ENCODE data around the gene SH3GL2.

The SH3GL2 gene

DNA sequence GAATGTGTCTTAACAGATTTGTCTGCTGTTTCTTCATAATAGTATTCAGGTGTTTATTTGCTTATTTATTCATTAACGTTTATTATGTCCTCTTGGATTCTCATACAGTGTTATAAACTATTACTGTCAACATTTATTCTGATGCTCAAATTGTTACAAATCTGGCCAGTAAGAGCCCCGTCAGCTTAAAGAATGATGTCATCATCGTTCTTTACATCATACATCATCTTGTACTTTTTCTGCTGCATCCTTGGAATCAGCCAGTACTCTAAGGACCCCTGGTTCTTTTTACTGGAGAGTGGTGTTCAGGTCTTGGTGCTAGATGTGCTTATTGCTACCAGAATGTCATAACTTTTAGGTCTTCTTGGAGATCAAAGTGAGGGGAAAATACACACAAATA, 86.6 kb downstream of the SH3GL2 start:
- no peak for ATAC-seq

DNA sequence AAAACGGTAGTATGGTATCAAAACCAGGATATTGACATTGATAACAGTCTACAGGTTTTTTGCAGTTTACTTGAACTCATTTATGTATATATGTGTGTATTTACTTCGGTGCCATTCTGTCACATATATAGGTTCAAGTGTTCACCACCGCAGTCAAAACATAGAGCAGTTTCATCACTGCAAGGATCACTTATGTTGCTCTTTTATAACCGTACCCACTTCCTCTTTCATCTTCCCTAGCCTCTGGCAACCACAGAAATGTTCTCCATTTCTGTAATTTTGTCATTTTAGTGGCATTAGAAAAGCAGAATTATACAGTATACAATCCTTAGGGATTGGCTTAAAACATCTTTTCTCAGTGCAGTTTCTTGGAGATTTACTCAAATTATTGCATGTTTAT, 90.3 kb downstream of the SH3GL2 start:
- no peak for ATAC-seq

DNA sequence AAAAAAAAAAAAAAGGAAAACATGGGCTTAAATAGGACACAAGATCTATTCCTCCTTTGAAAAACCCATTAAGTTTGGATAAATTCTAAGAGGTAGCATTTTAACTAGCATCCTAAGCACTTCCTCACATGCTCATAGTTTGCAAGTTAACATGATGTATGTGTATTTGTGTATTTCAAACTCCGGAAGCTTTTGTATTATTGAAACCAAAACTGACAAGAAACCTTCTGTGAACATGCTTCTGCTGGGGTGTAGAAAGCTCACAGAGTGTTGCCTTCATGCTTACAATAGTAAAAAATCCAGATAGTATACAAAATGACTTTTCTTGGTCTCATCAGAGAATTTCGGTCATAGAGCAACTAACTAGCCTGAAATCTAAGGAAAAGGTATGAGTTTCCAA, 103.8 kb downstream of the SH3GL2 start:
- no peak for ATAC-seq

DNA sequence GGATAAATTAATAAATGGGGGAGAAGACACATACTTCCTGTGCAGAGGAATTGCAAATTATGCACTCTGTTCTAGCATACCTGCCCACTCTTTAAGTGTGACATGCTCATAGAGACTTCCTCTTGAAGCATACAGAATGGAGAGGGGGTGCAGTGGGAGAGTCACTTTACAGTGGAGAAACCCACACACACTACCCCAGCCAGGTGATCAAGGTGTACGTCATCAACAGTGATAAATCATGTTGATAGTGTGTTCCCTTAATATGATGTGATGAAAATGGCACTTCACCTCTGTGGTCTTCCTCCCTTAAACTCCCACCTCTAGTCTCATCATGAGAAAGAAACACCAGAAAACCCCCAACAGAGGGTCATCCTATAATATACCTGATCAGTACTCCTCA, 110.0 kb downstream of the SH3GL2 start:
- no peak for ATAC-seq

DNA sequence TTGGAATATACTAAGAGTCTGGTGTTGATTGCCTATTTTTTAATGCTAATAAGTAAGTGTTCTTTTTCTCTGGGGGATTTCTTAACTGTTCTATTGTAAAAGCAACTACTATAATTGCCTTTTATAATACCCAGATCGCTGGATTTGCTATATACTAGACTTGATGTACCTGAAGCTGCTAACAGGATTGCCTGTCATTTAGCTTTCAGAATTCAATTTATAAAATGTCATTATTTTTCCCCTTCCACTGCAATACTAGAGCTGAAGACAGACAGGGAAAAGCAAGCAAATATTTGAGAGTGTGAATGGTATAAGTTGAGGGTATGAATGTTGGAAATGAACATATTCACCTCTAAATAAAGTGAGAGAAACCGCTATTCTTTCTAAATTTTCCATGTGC, 115.5 kb downstream of the SH3GL2 start:
- ATAC-seq = no peak

DNA sequence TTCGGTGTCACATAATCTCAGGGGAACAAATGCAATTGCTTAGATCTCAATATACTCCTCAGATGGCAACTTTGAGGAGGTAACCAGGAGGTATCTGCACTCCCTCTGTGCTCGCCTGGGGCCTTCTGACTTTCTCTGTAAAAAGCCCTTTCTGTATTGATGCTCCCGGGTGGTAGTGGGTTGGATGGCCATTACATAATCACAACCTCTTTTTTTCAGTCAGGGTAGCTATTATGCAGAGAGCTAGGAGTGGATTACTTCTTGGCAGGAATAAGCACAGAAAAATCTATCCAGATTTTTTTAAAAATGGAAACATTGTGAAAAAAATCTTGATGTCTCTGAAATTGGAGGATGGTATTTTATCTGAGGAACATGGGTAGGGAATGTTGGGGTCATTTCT, 116.6 kb downstream of the SH3GL2 start:
- ATAC-seq = no peak

DNA sequence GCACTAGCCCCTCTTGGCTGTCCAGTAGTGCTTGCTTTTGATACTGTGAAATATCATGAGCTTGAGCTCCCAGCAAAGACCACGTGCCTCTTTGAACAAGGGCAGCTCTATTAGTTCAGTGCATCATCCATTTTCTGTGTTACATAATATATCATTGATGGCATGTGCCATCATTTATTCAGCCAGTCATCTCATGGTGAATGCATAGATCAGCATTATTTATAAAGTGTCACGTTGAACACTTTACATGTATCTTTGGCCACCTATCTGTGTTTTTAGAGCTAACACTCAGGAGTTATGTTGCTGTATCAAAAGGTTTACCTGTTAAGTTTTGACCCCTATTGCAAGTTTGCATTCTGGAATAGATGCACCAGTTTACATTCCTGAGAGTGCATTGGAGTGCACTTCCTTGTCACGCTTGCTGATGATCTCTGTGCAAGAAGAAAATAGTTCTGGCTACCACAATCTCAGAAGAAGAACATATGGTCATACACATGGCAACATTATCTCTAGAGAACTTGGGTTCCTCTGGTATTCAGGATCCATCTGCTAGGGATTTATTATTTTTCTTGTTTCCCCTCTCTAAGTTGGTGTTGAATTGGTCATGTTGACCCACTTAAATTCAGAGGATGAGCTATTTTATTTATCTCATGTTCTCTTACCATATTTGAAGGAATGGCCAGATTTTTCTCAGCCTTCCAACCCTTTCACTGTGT, 120.9 kb downstream of the SH3GL2 start:
- ATAC-seq = no peak

DNA sequence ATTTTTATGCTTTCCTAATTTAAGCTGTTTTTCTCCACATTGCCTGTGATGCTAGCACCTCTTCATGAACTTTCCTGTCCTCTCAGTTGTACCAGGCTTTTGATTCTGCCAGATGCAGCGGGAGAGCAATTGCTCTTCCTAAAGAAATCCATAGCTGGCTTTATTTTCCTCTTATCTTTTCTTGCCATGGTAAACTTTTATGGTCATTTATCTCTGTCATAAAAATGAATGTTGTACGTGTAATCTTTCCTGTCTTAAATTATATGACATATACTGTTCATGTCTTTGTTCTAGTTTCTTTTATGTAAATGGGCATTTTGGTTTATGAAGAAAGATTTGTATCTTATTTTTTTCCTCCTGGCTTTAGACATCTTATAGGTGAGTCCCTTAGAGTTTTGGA, 127.5 kb downstream of the SH3GL2 start:
- ATAC-seq = no peak

DNA sequence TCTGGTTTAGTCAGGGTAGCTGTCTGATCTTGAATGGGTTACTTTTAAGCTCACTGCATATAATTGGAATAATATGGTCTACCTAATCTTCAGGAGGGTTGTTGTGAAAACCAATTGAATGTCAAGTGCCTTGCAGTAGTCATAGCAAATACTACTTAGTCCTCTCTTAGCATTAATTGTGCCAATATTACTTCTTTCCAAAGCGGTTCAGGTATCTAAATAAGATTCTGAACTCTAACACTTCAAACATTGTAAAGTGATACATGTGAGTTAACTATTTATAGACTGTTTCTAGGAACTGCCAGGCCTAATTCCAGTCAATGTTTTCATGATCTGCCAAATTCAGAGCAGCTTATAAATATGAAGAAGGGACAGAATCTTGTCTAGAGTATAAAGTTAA, 140.2 kb downstream of the SH3GL2 start:
- ATAC-seq = no peak

DNA sequence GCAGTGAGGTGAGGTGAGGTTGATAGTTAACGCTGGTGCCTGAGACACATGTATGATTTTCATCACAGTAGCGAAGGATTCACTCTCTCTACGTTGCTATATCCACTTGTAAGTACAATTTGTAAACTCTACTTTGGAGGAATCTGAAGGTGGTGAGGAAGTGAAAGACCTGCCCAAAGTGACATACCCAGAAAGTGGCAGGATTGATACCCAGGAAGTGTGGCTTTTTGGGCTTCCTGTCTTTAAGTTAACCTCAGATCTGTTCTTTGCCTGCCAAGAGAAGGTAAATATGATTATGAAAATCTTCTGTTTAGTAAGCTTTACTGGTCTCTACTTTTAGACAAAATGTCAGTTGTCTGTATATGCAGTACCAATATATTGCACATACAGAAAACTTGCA, 143.1 kb downstream of the SH3GL2 start:
- no peak for ATAC-seq

DNA sequence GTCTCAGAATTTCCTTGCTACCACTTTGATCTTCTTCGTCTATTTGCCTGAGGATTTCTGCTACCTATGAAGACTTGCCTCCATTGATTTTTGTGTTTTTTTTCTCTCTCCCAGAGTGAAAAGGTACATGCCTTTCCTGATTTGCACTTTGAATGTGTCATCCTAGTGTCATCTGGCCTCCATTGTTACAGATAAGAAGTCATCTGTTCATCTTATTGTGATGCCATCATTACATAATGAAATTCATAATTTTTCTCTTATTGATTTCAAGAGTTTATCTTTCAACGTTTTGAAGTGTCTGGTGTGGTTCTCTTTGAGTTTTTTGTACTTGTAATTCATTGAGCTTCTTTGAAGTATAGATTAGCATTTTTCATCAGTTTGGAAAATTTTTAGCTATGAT, 144.8 kb downstream of the SH3GL2 start:
- no peak for ATAC-seq

DNA sequence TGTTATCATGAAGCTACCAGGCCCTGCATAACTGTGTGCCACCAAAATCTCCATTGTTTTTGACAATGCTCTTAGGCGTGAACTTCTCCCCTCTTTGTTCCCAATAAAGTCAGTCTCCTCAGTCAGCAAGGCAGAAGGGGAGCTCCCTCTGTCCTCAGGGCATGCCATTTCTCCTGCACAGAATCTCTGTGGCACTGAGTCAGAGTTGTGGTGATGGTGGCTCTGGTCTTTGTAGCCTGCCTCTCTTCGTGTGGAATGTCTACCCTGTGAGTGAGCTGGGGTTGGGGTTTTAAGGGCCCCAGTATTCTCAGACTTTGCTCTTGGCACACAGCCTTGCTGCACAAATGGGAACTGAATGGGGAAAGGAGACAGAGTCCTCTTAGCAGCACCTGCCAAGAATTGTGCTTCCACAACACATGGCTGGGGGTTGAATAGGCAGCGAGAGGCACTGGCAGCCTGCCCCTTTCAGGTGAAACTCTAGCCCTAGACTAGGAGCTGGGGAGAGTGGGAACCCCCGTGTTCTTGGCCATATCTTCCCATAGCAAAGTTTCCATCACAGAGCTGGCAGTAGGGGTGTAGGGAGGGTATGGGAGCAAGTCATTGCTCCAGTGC, 146.6 kb downstream of the SH3GL2 start:
- no peak for ATAC-seq

DNA sequence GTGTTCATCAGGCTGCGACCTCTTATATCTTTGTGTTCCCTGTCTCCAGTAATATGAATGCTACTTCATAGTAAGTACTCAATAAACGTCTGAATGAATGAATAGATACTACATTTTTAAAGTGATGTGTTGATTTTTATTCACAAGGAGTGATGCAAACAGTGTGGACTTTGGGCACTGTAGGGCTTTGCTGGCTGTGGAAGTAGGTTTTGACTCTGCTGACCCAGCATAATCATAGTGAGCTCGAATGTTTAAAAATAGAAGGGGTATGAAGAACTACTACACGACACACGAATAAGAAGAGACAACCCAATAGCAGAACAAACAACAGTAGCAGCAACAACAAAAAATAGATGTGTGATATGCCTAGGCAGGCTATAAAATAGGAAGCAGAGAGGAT, 147.4 kb downstream of the SH3GL2 start:
- ATAC-seq = no peak

DNA sequence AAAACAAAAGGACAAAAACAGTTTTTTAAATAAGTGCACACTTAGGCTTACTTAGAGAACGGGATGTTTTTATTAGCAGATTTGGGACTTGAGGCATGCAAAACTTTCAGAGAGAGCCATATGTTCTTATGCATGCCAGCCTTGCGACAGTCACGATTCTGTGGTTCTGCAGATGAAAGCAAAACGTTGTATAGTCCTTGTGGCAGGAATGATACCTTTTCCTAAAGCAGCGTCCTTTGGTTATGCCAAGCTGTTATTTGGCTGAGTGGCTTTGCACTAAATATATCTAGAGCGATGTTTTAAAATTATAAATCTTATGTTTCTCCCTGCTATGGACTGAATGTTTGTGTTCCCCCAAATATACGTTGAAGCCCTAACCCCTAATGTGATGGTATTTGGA, 152.0 kb downstream of the SH3GL2 start:
- ATAC-seq = no peak

DNA sequence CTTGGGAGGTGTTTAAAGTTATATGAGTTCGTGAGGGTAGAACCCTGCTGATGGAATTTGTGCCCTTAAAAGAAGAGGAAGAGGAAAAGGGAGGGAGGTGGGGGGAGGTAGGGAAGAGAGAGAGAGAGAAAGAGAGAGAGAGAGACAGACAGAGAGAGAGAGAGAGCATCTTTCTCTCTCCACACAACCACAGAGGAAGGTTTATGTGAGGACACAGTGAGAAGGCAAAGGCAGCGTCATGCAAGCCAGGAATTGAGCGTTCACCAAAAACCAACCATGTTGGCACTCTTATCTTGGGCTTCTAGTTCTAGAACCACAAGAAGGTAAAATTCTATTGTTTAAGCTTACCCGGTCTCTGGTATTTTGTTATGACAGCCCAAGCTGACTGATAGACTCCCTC, 152.4 kb downstream of the SH3GL2 start:
- ATAC-seq = no peak

DNA sequence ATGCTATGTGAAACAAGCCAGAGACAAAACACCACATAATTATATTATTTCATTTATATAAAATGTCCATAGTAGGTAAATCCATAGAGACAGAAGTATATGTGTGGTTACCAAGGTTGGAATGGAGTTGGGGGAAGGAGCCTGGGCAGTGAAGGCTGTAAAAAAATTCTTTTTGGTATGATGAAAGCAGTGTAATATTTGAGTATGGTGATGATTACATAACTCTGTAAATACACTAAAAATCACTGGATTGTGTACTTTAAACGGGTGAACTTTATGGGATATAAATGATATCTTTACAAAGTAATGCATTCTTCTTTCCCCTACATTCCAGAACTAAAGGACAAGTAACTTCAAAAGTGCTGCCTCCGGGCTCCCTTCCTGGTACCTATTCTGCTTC, 155.8 kb downstream of the SH3GL2 start:
- ATAC-seq = no peak

DNA sequence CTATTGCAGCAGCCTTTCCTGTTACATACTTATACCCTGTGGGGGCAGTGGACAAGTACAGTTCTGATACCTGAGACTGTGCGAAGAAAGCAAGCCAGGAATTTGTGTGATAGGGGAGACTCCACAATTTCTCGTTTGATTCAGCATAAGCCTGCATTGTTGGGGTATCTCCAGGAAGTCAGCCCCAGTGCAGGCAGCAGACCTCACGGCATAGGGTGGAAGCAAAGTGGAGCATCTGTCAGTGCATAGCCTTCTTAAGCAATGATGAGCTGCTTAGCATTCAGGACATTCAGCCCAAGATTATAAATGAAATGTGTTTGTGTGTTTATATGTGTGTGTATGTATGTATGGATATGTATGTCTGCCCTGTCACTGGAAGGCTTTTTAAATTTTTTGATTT, 157.0 kb downstream of the SH3GL2 start:
- no peak for ATAC-seq

DNA sequence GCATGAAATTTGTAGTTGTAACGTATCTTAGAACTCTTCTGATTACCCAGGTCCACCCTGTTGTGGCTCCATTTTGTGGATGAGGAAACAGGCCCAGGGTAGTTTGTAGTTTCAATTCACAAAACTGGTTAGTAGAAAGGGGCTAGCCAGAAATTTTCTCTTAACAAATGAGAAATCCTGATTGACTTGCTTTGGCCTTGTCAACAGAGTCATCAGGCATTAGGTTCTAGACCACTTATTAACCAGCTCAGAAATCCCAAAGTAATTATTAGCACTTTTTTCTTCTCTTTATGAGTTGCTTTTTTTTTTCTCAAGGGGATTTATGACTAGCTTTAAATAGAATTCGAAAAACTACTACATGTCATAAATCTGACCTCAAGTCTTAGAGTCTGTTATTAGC, 160.2 kb downstream of the SH3GL2 start:
- ATAC-seq = no peak

DNA sequence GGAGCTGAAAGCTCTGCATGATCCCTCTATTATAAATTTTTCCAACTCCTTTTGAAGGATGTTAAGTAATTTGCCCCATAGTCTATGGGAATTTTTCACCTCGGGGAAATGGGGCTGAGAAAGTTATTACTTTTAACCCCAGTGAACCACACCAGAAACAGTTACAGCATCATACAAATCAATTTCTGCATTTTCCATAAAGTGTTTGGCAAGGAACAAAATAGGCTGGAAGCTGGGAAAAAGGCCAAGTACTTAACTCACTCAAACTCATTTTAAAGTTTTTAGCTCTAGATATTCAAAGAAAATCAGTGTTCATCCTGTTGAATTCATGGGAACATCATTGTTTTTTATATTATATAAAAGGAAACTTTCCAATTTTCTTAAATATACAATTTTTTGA, 160.9 kb downstream of the SH3GL2 start:
- no peak for ATAC-seq

DNA sequence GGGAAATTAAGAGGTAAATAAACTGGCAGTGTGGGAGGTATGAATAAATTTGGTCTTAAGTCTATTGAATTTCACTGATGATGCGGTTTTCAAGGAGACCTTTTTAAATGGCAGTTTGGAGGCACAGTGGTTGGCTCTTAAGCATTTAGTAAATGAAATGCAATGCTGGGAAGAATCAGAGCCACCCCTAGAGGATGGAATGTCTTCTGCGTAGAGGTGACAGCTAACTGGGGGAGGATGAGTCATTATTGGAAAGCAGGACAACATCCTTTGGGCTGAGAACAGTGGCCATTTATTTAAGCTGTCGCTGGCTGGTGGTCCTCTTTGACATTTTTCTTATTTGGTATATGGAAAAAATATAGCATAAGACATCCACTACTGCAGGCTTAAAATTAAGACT, 163.2 kb downstream of the SH3GL2 start:
- ATAC-seq = no peak

DNA sequence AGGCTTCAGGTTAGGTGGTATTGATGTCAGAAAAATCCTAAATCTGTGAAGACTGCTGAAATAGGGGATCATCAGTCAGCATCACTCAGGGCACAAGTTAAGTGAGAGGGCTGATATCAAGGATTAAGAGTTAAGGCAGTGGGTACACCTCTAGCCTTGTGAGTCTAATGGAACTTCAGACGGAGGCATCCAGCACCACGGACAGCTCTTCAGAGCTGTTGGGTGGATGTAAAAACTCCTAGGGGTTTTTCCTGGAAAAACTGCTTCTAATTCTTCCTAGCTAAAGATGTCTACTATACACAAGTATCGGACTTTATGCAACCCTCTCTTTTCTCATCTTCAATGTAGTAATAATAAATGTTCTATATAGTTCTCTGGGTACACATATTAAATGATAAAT, 165.9 kb downstream of the SH3GL2 start:
- ATAC-seq = no peak

DNA sequence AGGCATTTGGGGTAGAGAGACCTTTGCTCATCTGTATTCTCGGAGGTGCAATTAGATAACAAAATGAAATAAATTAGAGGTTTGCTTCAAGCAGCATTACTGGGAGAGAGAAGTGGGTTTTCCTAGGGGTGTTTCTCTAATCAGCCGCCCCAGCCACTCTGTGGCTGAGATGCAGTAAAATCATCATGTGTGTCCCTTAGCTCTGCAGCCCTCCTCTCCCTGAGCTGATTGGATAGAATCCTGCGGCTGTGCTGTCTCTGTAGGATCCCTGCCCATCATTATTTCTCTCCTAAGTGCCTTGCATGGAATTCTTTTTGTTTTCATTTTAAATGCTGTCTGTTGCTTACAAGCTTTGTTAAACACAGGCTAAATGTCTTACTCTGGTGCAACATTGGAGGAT, 171.4 kb downstream of the SH3GL2 start:
- no peak for ATAC-seq

DNA sequence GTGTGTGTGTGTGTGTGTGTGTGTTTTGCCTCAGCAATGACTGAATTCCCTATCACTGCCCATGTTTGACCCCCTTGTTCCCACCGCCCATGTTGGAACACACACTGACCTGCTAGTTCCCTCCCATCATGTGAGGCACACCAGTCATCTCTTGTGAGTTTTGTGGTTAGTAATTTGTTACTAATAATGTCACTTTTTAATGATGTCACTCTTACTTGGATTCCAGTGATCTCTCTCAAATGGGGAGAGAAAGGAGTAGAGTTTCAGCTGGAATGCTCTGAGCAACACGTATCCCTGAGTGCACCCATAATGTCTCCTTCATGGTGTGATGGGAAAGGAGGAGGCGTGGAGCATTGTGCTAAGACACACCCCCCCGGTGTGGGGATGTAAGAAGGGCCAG, 172.6 kb downstream of the SH3GL2 start:
- ATAC-seq = no peak

DNA sequence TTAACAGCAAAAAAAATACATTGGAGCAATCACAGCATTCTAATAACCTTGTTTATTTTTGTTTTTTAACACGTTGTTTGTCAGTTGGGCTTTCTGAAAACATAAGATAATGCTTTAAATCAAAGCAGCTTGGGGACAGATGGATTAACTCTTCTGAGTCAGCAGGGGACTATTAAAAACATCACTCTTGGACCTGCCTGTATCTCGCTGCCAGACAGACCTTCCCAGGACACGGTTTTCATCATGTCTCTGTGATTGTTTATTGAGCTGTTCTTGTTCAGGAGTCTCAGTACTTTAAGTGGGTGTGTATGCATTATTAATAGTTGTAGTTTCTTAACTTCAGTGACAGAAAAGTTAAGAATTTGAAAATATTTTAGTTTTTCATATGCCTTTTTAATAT, 173.2 kb downstream of the SH3GL2 start:
- no peak for ATAC-seq

DNA sequence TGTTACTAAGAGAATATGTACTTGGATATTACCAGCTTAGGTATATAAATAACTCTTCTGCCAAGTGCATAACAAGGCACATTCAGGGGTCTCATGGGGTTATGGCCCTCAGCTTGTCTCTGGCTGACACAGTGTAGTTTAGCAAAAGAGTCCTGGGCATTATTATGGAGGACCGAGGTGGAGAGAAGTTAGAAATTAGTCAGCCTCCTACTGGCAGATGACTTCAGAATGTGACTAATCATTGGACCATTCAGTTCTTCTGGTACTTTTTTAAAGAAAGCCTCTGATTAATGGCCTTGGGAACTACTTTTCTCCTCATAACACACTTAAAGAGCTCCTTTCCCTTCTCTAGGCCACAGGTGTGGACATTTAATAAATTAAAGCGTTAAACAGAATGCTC, 178.9 kb downstream of the SH3GL2 start:
- ATAC-seq = no peak

Data from activated CD4-positive, CD25-positive, alpha-beta regulatory T cell treated with anti-CD3 and anti-CD28 coated beads, Interleukin-2, amount 50 U/mL, for 24 hours (primary cell).